Activated T-helper 1 cell treated with Interleukin-2 at 50 U/mL for 16 hours (primary cell): ENCODE results near the gene GPR39.
"Not testable (repeated sequence)": the region's sequence is repeated elsewhere in the genome, so short reads cannot be mapped to it uniquely, and the experiment has no call there.

Experiments
- DNase-seq: peaks from one replicate; pipeline ENCODE4 v3.0.0-alpha.2; 2020; ENCODE audit warnings: low read depth

Gene GPR39

GRCh38 chr2:132416723-132417395 lies at the start of gene GPR39:
TSS of gene GPR39 (plus strand) at chr2:132416805.
- no peak for DNase-seq

GRCh38 chr2:132368191-132368590 lies 48.4 kb upstream of the GPR39 start:
- DNase-seq, result no peak

GRCh38 chr2:132372276-132372675 lies 44.3 kb upstream of the GPR39 start:
- no peak for DNase-seq

GRCh38 chr2:132373391-132374135 lies 43.0 kb upstream of the GPR39 start:
- DNase-seq, result no peak

GRCh38 chr2:132374151-132374550 lies 42.5 kb upstream of the GPR39 start:
- DNase-seq, result no peak

GRCh38 chr2:132374551-132374950 lies 42.1 kb upstream of the GPR39 start:
- no peak for DNase-seq

DNA sequence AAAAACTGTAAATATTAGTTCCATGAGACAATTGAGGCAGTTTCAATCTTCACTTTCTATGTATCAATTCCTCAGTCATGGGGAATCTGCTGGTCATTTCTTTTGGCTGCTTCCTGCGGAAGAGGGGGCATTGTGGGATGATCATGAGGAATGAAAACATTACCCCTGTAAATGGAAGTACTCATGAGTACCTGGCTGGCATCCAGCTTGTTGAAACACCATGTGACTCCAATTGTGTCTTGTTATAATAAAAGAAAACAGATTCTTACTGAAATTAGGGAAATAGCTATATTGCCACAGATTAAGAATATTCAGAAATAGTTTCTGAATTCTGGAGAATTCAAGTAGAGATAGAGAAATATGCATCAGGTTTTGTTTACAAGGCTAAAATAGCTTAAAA lies 41.6 kb upstream of the GPR39 start:
- no peak for DNase-seq

- DNase-seq, result no peak
Observed at GRCh38 chr2:132381376-132381775, 35.2 kb upstream of the GPR39 start.

DNA sequence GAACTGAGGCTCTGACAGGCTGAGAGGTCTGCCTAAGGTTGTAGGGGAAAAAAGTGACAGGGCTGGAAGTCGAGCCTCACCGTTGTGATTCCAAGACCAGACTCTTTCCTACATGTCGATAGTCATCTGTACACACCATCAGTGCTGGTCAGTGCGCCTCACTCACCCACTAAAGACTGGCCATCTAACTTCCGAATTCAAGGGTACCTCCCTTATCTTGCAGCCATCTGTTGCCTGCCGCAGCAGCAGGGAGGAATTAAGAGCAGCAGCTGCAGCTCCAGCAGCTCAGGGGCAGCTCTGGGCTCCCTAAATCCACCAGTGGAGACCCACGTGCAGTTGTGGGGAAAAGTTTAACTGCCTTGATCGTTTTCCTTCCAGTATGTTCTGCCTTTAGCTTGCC lies 32.6 kb upstream of the GPR39 start:
- DNase-seq, result no peak

DNA sequence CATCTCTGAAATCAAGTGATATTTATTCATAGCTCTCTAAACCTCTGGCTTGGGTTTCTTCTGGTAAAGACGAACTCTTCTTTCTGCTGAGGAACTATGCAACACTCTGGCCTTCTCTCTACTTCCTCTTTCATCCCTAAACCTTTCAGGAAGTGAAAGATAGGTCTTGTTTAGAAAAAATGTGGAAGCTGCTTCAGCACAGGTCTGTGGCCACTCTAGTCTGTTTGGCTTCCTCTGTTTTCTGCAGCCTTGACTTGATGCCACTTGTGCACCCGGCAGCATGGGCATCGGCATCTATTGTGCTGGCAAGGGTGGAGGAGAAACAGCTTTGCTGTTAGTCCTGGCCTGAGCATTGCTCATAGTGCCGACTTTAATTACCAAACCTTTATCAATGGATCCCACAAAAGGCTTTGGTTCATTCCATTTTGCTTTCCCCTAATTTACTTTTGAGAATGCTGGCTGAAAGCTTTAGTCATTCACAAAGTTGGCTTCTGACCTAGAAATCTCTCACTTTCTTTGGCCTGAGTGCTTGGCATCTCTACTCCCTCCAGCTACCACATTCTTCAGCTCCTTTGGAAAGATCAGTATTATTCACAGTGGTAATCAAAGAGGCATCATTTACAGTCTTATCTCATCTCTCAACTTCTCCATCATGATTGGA lies 32.0 kb upstream of the GPR39 start:
- DNase-seq, result no peak

DNA sequence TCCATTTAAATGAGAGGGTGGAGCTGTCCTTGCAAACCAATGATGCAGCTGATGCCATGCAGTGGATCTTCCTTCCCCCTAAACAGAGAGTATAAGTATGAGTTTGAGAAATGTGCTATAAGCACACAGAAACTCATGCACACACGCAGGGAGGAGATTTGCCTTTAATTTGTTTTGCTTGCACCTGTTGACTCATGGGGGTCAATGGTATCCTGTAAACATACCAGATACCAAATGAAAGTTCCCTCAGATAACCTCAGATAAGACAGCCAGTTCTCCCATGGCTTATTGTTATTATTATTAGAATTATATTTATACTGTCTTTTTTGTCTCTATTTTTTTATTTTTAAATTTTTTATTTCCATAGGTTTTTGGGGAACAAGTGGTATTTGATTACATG lies 29.5 kb upstream of the GPR39 start:
- DNase-seq, result no peak

GRCh38 chr2:132390076-132390475 lies 26.5 kb upstream of the GPR39 start:
- no peak for DNase-seq

- no peak for DNase-seq
Observed at GRCh38 chr2:132391378-132391777, 25.2 kb upstream of the GPR39 start.

- no peak for DNase-seq
Observed at GRCh38 chr2:132392221-132392620, 24.4 kb upstream of the GPR39 start.

DNA sequence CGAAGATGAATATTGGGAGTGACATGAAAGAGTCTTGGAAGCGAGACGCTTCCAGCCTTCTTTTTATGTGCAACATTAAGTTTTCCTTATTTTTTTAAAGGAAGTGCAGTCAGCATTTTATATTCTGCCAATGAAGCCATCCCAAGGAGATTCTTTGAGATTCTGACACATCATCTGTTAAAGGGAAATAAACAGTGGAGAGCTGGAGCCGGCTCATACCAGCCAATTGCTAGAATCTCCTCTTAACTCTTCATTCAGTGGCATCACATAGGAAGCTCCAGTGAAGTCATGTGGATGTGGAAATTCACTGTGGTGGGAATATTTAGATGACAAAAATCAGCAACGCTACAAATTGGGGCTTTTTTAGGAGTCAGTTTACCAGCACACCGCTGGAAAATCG lies 23.7 kb upstream of the GPR39 start:
- DNase-seq, result no peak

DNA sequence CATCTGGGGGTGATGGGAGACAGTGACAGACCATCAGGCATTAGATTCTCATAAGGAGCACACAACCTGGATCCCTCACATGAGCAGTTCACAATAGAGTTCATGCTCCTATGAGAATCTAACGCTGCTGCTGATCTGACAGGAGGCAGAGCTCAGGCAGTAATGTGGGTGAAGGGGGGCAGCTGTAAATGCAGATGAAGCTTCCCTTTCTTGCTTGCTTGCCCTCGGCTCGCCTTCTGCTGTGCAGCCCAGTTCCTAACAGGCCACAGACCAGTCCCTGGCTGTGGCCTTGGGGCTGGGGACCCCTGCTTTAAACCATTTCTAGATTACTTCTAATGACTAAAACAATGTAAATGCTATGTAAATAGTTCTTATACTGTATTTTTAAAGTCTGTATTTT lies 19.6 kb upstream of the GPR39 start:
- DNase-seq, result not testable (repeated sequence)

- no peak for DNase-seq
Observed at GRCh38 chr2:132400169-132400900, 16.3 kb upstream of the GPR39 start.

- no peak for DNase-seq
Observed at GRCh38 chr2:132400901-132401240, 15.7 kb upstream of the GPR39 start.

DNA sequence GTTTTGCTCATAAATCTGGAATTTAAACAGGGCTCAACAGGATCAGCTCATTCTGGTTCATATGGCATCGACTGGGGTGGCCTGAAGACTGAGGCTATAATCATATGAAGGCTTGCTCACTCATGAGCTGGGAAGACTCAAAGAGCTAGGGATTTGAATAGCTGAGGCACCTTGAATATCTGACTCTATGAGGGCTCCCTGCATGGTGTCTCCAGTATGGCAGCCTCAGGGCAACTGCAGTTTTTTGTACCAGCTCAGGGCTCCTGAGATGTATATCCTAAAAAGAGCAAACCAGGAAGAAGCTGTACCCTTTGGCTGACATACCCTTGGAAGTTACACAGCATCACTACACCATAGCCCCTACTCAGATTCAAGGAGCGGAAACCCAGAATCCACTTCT lies 15.3 kb upstream of the GPR39 start:
- no peak for DNase-seq

DNA sequence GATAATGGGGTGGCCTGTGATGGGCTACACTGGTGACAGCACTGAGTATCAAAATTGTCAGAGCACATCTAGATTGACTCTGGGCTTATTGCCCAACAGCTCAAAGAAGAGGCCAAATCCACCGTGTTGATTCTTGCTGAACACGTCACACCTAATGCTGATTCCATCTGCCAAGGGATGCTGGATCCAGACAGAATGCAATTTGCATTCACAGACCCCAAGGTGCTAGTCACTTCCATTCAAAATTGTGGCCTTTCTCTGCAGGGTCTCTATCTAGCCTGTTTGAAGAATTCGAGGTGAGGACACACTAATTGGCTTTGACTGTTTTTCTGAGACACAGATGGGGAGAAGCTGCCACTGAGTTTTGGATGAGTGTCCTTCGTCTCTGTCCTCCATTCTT lies 13.5 kb upstream of the GPR39 start:
- DNase-seq, result no peak

- no peak for DNase-seq
Observed at GRCh38 chr2:132404056-132404455, 12.5 kb upstream of the GPR39 start.

DNA sequence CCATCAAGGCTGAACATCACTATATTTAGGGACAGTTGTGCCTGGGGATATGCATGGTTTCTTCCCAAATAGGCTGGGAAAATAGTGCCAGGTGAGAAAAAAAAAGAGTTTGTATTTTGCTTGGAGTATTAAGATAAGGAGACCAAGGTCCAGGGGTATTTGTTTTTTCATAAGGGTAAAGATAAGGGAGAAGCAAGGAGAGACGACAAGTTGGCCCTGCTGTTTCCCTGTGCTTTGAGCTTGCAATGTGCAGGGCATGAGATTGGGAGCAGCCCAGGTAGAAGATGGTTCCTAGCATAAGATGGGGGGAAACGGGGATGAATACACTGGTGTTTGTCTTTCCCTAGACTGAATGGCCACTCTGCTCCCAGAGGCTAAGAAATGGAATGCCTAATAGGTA lies 8.8 kb upstream of the GPR39 start:
- DNase-seq, result no peak

GRCh38 chr2:132412021-132412420 lies 4.6 kb upstream of the GPR39 start:
- DNase-seq, result no peak
